Duodenal mucosa (tissue), 2 donors: ENCODE data around the gene SLC16A3.
"Not testable (repeated sequence)": the region's sequence is repeated elsewhere in the genome, so short reads cannot be mapped to it uniquely, and the experiment has no call there.

Experiments
- H3K27ac ChIP-seq: one replicate; pipeline ENCODE4 v1.7.0; 2013; ENCODE audit warnings: low read depth, low read length
- H3K27me3 ChIP-seq, 2 donors: one replicate each; pipeline ENCODE4 v1.7.0; 2013; ENCODE audit warnings: low read length in 2 of 2, control low read depth in 1 of 2; ENCODE audit not compliant: insufficient read depth in 2 of 2, control insufficient read depth in 1 of 2
- H3K36me3 ChIP-seq, 2 donors: one replicate each; pipeline ENCODE4 v1.7.0; 2013; ENCODE audit warnings: low read length in 2 of 2, control low read depth in 1 of 2; ENCODE audit not compliant: insufficient read depth in 2 of 2, control insufficient read depth in 1 of 2
- H3K4me1 ChIP-seq, 2 donors: one replicate each; pipeline ENCODE4 v1.7.0; 2013; ENCODE audit warnings: low read length in 2 of 2, control low read depth in 1 of 2; ENCODE audit not compliant: insufficient read depth in 2 of 2, control insufficient read depth in 1 of 2
- H3K4me3 ChIP-seq, 2 donors: one replicate each; pipeline ENCODE4 v1.7.0; 2013; ENCODE audit warnings: low read length in 2 of 2, low read depth in 1 of 2
- H3K9ac ChIP-seq, 2 donors: one replicate each; pipeline ENCODE4 v1.7.0; 2013; ENCODE audit warnings: low read length in 2 of 2, low read depth in 1 of 2
- H3K9me3 ChIP-seq, 2 donors: one replicate each; pipeline ENCODE4 v1.7.0; 2013; ENCODE audit warnings: low read length in 2 of 2, control low read depth in 1 of 2; ENCODE audit not compliant: control insufficient read depth in 1 of 2

SLC16A3 gene

DNA sequence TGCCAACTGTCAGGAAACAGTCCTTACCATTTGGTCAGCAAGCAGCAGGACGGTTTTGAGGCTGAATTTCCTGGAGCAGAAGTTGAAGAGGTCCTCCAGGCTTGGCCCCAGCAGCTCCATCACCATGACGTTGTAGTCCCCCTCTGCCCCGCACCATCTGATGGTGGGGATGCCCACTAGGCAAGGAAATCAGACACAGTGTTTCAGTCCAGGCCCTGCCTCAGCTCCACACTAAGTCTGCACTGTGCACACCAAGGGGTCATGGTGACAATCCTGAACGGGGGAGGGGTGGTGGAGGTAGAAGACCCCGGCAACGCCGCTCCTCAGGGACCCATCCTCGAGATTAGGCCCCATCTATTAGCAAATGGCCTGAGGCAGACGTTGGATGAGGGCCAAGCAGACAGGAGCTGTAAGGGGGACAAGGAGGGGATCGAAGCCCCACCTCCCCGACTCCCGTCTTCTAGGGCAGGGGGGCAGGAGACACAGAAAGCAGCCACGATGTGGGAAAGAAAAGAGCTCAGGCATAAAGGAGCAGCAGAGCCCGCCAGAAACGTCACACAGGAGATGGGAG is 26.6 kb downstream of the SLC16A3 start:
- H3K9me3 ChIP-seq: no peaks in the 10 kb centered on the region
- no peak overlapping the region for H3K4me3 ChIP-seq
- H3K27ac ChIP-seq: no peak overlapping the region
- no peaks in the 10 kb centered on the region for H3K4me1 ChIP-seq
- no peak overlapping the region for H3K9ac ChIP-seq
- no peaks in the 10 kb centered on the region for H3K27me3 ChIP-seq
- H3K36me3 ChIP-seq: peaks cover 52 to 82% of the 10 kb centered on the region in 2 donors

GRCh38 chr17:82256242-82256885 is 27.5 kb downstream of the SLC16A3 start:
- H3K9me3 ChIP-seq: no peaks in the 10 kb centered on the region
- no peak overlapping the region for H3K9ac ChIP-seq
- H3K27me3 ChIP-seq: no peaks in the 10 kb centered on the region
- no peaks in the 10 kb centered on the region for H3K4me1 ChIP-seq
- H3K4me3 ChIP-seq: no peak overlapping the region
- H3K27ac ChIP-seq: no peak overlapping the region
- peaks cover 52 to 82% of the 10 kb centered on the region in 2 donors for H3K36me3 ChIP-seq

- Histone ChIP-seq H3K27ac (no peak overlapping the region), H3K36me3 (peaks cover 56 to 82% of the 10 kb centered on the region in 2 donors), H3K9me3 (no peaks in the 10 kb centered on the region), H3K9ac (no peak overlapping the region), H3K27me3 (no peaks in the 10 kb centered on the region), H3K4me3 (no peak overlapping the region), H3K4me1 (no peaks in the 10 kb centered on the region)
Measured at GRCh38 chr17:82257473-82257872, 28.6 kb downstream of the SLC16A3 start.

- Histone ChIP-seq H3K9me3 (no peaks in the 10 kb centered on the region), H3K4me1 (no peaks in the 10 kb centered on the region), H3K9ac (no peak overlapping the region), H3K36me3 (peaks cover 54 to 81% of the 10 kb centered on the region in 2 donors), H3K27me3 (no peaks in the 10 kb centered on the region), H3K27ac (no peak overlapping the region), H3K4me3 (no peak overlapping the region)
Measured at GRCh38 chr17:82258555-82258954, 29.7 kb downstream of the SLC16A3 start.

DNA sequence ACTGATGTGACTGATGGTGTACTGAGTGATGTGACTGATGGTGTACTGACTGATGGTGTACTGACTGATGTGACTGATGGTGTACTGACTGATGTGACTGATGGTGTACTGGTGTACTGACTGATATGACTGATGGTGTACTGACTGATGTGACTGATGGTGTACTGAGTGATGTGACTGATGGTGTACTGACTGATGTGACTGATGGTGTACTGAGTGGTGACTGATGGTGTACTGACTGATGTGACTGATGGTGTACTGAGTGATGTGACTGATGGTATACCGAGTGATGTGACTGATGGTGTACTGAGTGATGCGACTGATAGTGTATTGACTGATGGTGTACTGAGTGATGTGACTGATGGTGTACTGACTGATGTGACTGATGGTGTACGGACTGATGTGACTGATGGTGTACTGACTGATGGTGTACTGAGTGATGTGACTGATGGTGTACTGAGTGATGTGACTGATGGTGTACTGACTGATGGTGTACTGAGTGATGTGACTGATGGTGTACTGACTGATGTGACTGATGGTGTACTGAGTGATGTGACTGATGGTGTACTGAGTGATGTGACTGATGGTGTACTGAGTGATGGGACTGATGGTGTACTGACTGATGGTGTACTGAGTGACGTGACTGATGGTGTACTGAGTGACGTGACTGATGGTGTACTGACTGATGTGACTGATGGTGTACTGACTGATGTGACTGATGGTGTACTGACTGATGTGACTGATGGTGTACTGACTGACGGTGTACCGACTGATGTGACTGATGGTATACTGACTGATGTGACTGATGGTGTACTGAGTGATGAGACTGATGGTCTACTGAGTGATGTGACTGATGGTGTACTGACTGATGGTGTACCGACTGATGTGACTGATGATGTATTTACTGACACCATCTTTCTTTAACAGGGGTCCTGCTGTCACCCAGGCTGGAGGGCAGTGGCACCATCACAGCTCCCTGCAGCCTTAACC is 31.4 kb downstream of the SLC16A3 start:
- H3K4me3 ChIP-seq, H3K4me1 ChIP-seq: not testable (repeated sequence)
- H3K36me3 ChIP-seq: peaks cover 64 to 94% of the 10 kb centered on the region in 2 donors

GRCh38 chr17:82262344-82262743 is 33.5 kb downstream of the SLC16A3 start:
- no peak overlapping the region for H3K4me3 ChIP-seq
- H3K27me3 ChIP-seq: no peaks in the 10 kb centered on the region
- H3K9me3 ChIP-seq: no peaks in the 10 kb centered on the region
- H3K36me3 ChIP-seq: peaks cover 67 to 87% of the 10 kb centered on the region in 2 donors
- H3K27ac ChIP-seq: no peak overlapping the region
- no peak overlapping the region for H3K9ac ChIP-seq
- H3K4me1 ChIP-seq: peaks cover 13 to 18% of the 10 kb centered on the region in 2 donors

More for the DNA sequence above, 31.4 kb downstream of the SLC16A3 start:
- H3K27me3 ChIP-seq, H3K9me3 ChIP-seq, H3K9ac ChIP-seq, H3K27ac ChIP-seq: not testable (repeated sequence)

DNA sequence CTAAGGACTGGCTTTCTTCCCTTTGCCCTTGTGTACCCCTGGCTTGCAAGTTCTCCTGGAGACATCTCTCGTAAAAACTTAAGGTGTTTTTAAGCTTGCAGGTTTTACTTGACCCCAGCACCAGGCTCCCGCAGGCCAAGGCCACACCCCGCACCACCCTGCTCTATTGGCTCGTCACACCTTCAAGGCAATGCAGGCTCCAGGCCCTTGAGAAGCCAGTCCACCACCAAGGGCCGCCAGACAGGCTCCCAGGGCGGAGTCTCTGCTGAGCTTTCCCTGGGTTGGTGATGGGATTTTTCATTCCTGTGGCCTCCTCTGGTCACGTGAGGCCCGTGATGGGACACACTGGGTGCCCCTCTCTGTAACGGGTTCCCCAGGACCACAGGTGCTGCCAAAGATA is 34.8 kb downstream of the SLC16A3 start:
- H3K36me3 ChIP-seq: peaks cover 64 to 85% of the 10 kb centered on the region in 2 donors
- H3K9me3 ChIP-seq: no peaks in the 10 kb centered on the region
- no peak overlapping the region for H3K4me3 ChIP-seq
- no peak overlapping the region for H3K9ac ChIP-seq
- H3K27me3 ChIP-seq: no peaks in the 10 kb centered on the region
- peaks cover 26 to 30% of the 10 kb centered on the region in 2 donors for H3K4me1 ChIP-seq
- H3K27ac ChIP-seq: no peak overlapping the region

- H3K27ac ChIP-seq: peak overlapping the region; percentile 13
- peaks cover 49 to 53% of the 10 kb centered on the region in 2 donors for H3K4me1 ChIP-seq
Measured at GRCh38 chr17:82266142-82266541, 37.3 kb downstream of the SLC16A3 start.

GRCh38 chr17:82267575-82268379 is 38.9 kb downstream of the SLC16A3 start:
- H3K9ac ChIP-seq: peak overlapping the region; percentile 69 to 74
- H3K36me3 ChIP-seq: peaks cover 39 to 65% of the 10 kb centered on the region in 2 donors
- H3K9me3 ChIP-seq: no peaks in the 10 kb centered on the region
- H3K27me3 ChIP-seq: no peaks in the 10 kb centered on the region
- H3K27ac ChIP-seq: peak overlapping the region; percentile 89
- H3K4me1 ChIP-seq: peaks cover 61 to 65% of the 10 kb centered on the region in 2 donors
- peak overlapping the region; percentile 45 to 49 for H3K4me3 ChIP-seq

More at GRCh38 chr17:82266142-82266541, 37.3 kb downstream of the SLC16A3 start:
- Histone ChIP-seq H3K27me3 (no peaks in the 10 kb centered on the region), H3K9me3 (no peaks in the 10 kb centered on the region), H3K4me3 (no peak overlapping the region), H3K9ac (peak overlapping the region; percentile 20 to 74), H3K36me3 (peaks cover 49 to 75% of the 10 kb centered on the region in 2 donors)
